H1 (cell line): Measurements from ENCODE around the gene GTF2A1L. TPM values are rescaled to one million over a fixed set of nuclear protein-coding genes. Genes with fewer than 3 reads are reported as not detected.

Experiments used
- CTCF ChIA-PET: fragments of 300-600 bp; sonication (Branson Sonifier 250); formaldehyde crosslinking; loops from one replicate; lab custom pipeline; 2021; ENCODE audit not compliant: partially characterized antibody; lab: Charles Lee
- POLR2A ChIA-PET: fragments of 300-600 bp; sonication (Branson Sonifier 250); formaldehyde crosslinking; loops from one replicate; lab custom pipeline; 2021; ENCODE audit warnings: inconsistent platforms; ENCODE audit not compliant: partially characterized antibody; lab: Charles Lee
- DNase-seq, 2 experiments: peaks; one replicate each; pipeline versions ENCODE4 v3.0.0 to v3.0.0-alpha.2; 2010 to 2022; ENCODE audit warnings: low spot score in 2 of 2, low read depth in 1 of 2, mixed read lengths in 1 of 2
- FAIRE-seq: peaks from 2 replicates; lab custom pipeline; 2011; peaks lifted over from hg19 to GRCh38; lab: Jason Lieb, UNC
- H2AFZ ChIP-seq: 2 replicates; pipeline ENCODE4 v1.8.1; 2012; ENCODE audit warnings: low read length, inconsistent platforms
- H2AK5ac ChIP-seq: 2 replicates; pipeline ENCODE4 v1.6.1; 2013; ENCODE audit warnings: low read depth, low read length
- H2BK120ac ChIP-seq: replicated peaks from 2 replicates; pipeline ENCODE3; 2013; ENCODE audit warnings: low read depth, low read length, inconsistent platforms
- H2BK12ac ChIP-seq: 2 replicates; pipeline ENCODE4 v1.6.1; 2013; ENCODE audit warnings: low read depth, low read length
- H2BK15ac ChIP-seq: 2 replicates; pipeline ENCODE4 v1.6.1; 2013; ENCODE audit warnings: low read length
- H2BK20ac ChIP-seq: 2 replicates; pipeline ENCODE4 v1.6.1; 2013; ENCODE audit warnings: low read length
- H2BK5ac ChIP-seq: 2 replicates; pipeline ENCODE4 v1.6.1; 2013; ENCODE audit warnings: low read depth, low read length
- H3K14ac ChIP-seq: 2 replicates; pipeline ENCODE4 v1.6.1; 2013; ENCODE audit warnings: inconsistent platforms; ENCODE audit not compliant: insufficient read length
- H3K18ac ChIP-seq: 2 replicates; pipeline ENCODE4 v1.6.1; 2013; ENCODE audit warnings: low read length; ENCODE audit errors: extremely low read depth
- H3K23ac ChIP-seq: 2 replicates; pipeline ENCODE4 v1.6.1; 2013; ENCODE audit warnings: inconsistent platforms; ENCODE audit not compliant: insufficient read length
- H3K23me2 ChIP-seq: 2 replicates; pipeline ENCODE4 v1.6.1; 2013; ENCODE audit warnings: low read depth, low read length
- H3K27ac ChIP-seq: 2 replicates; pipeline ENCODE4 v1.6.1; 2011; ENCODE audit warnings: low read depth, low read length, inconsistent platforms
- H3K27me3 ChIP-seq, 4 experiments: replicated peaks in 1 of 4; 1 replicate in 1 of 4; 2 replicates in 3 of 4; pipeline versions ENCODE4 v1.6.1 to v1.8.1; 2011 to 2013; ENCODE audit warnings: low read length in 3 of 4, mild to moderate bottlenecking in 3 of 4, inconsistent platforms in 2 of 4, mixed read lengths in 2 of 4, moderate library complexity in 1 of 4; ENCODE audit not compliant: control insufficient read depth in 3 of 4, insufficient read depth in 3 of 4; ENCODE audit errors: extremely low read depth in 1 of 4
- H3K36me3 ChIP-seq, 4 experiments: 2 replicates each; pipeline versions ENCODE4 v1.6.1 to v1.8.1; 2011 to 2013; ENCODE audit warnings: mild to moderate bottlenecking in 4 of 4, low read length in 3 of 4, moderate library complexity in 2 of 4, control low read depth in 1 of 4, inconsistent platforms in 1 of 4; ENCODE audit not compliant: insufficient read depth in 4 of 4, control insufficient read depth in 2 of 4
- H3K4ac ChIP-seq: replicated peaks from 2 replicates; pipeline ENCODE3; 2013; ENCODE audit warnings: low read length, low read depth, mixed read lengths, inconsistent platforms; ENCODE audit not compliant: insufficient read length
- H3K4me1 ChIP-seq, 4 experiments: replicated peaks in 1 of 4; 1 replicate in 1 of 4; 2 replicates in 3 of 4; pipeline versions ENCODE4 v1.6.1 to v1.8.1; 2011 to 2013; ENCODE audit warnings: low read length in 3 of 4, inconsistent platforms in 2 of 4, mixed read lengths in 1 of 4; ENCODE audit not compliant: insufficient read depth in 4 of 4, control insufficient read depth in 3 of 4
- H3K4me2 ChIP-seq, 2 experiments: 2 replicates each; pipeline versions ENCODE4 v1.6.1 to v1.8.1; 2011 to 2013; ENCODE audit warnings: low read depth in 2 of 2, low read length in 2 of 2, control low read depth in 1 of 2, inconsistent platforms in 1 of 2, mild to moderate bottlenecking in 1 of 2; ENCODE audit not compliant: insufficient read depth in 1 of 2
- H3K4me3 ChIP-seq, 4 experiments: fragments of 200-600, 300-600 bp in 1 of 4; sonication (generic), shearing (Covaris generic), sonication (Bioruptor Twin) in 1 of 4; 2 replicates each; pipeline versions ENCODE4 v1.5.1 to v1.8.1; 2011 to 2016; ENCODE audit warnings: low read length in 4 of 4, low read depth in 3 of 4, control low read depth in 2 of 4, inconsistent platforms in 2 of 4, mild to moderate bottlenecking in 2 of 4, mixed read lengths in 1 of 4, moderate library complexity in 1 of 4; ENCODE audit not compliant: insufficient read depth in 2 of 4; ENCODE audit errors: extremely low read depth in 1 of 4
- H3K56ac ChIP-seq: replicated peaks from 2 replicates; pipeline ENCODE3; 2013; ENCODE audit warnings: low read depth, mild to moderate bottlenecking, mixed read lengths, low read length, inconsistent platforms; ENCODE audit not compliant: insufficient read length
- H3K79me1 ChIP-seq: 2 replicates; pipeline ENCODE4 v1.6.1; 2013; ENCODE audit warnings: low read depth, low read length, control low read depth
- H3K79me2 ChIP-seq, 2 experiments: 2 replicates each; pipeline versions ENCODE4 v1.6.1 to v1.8.1; 2012 to 2013; ENCODE audit warnings: low read length in 2 of 2, mild to moderate bottlenecking in 2 of 2, inconsistent platforms in 1 of 2; ENCODE audit not compliant: insufficient read depth in 2 of 2, control insufficient read depth in 1 of 2
- H3K9ac ChIP-seq, 4 experiments: replicated peaks in 1 of 4; 1 replicate in 1 of 4; 2 replicates in 3 of 4; pipeline versions ENCODE4 v1.6.1 to v1.8.1; 2011 to 2013; ENCODE audit warnings: low read depth in 3 of 4, low read length in 3 of 4, control low read depth in 2 of 4, mild to moderate bottlenecking in 2 of 4, moderate library complexity in 2 of 4, inconsistent platforms in 1 of 4; ENCODE audit errors: extremely low read depth in 1 of 4
- H3K9me3 ChIP-seq, 2 experiments: 2 replicates each; pipeline versions ENCODE4 v1.6.1 to v1.8.1; 2012 to 2013; ENCODE audit warnings: mild to moderate bottlenecking in 2 of 2, moderate library complexity in 2 of 2, control low read depth in 1 of 2, inconsistent platforms in 1 of 2, low read depth in 1 of 2, low read length in 1 of 2, mixed read lengths in 1 of 2; ENCODE audit not compliant: insufficient read depth in 2 of 2
- H4K20me1 ChIP-seq, 2 experiments: replicated peaks in 1 of 2; 2 replicates each; pipeline versions ENCODE3 to v1.8.1; 2011 to 2013; ENCODE audit warnings: inconsistent platforms in 2 of 2, low read length in 2 of 2, mild to moderate bottlenecking in 1 of 2; ENCODE audit not compliant: insufficient read depth in 2 of 2, control insufficient read depth in 1 of 2
- H4K5ac ChIP-seq: 2 replicates; pipeline ENCODE4 v1.6.1; 2013; ENCODE audit warnings: low read length, low read depth, mixed read lengths, inconsistent platforms; ENCODE audit not compliant: insufficient read length
- H4K8ac ChIP-seq: 2 replicates; pipeline ENCODE4 v1.8.0; 2013; ENCODE audit warnings: mild to moderate bottlenecking, moderate library complexity, low read length, inconsistent platforms; ENCODE audit not compliant: insufficient read depth; ENCODE audit errors: extremely low read depth
- H4K91ac ChIP-seq: replicated peaks from 2 replicates; pipeline ENCODE3; 2013; ENCODE audit warnings: low read length, mixed read lengths, inconsistent platforms; ENCODE audit not compliant: insufficient read length
- CTBP2 ChIP-seq: IDR thresholded peaks from 2 replicates; pipeline ENCODE4 v1.7.0; 2011; ENCODE audit warnings: borderline replicate concordance, mild to moderate bottlenecking, moderate library complexity, mixed read lengths, low read length; ENCODE audit not compliant: insufficient read depth, insufficient read length
- GABPA ChIP-seq: IDR thresholded peaks from 2 replicates; pipeline ENCODE4 v1.6.1; 2011; ENCODE audit warnings: mild to moderate bottlenecking, low read length, moderate library complexity, borderline replicate concordance; ENCODE audit not compliant: insufficient read depth
- HDAC6 ChIP-seq: IDR thresholded peaks from one replicate; pipeline ENCODE4 v1.7.1; 2012; ENCODE audit warnings: low read depth, mild to moderate bottlenecking, inconsistent platforms, low read length, moderate library complexity
- MAFK ChIP-seq: IDR thresholded peaks from 2 replicates; pipeline ENCODE4 v1.6.1; 2012; ENCODE audit warnings: low read depth, mild to moderate bottlenecking, improper control_type of control experiment, low read length
- RAD21 ChIP-seq, 2 experiments: IDR thresholded peaks in 1 of 2; conservative IDR thresholded peaks in 1 of 2; 2 replicates each; pipeline ENCODE4 v1.6.1; 2011; ENCODE audit warnings: low read depth in 2 of 2, low read length in 2 of 2, improper control_type of control experiment in 1 of 2, inconsistent platforms in 1 of 2, mild to moderate bottlenecking in 1 of 2, moderate library complexity in 1 of 2
- RXRA ChIP-seq: IDR thresholded peaks from 2 replicates; pipeline ENCODE4 v1.6.1; 2011; ENCODE audit warnings: low read depth, mild to moderate bottlenecking, low read length, moderate library complexity; ENCODE audit not compliant: insufficient read depth
- SP2 ChIP-seq: IDR thresholded peaks from 2 replicates; pipeline ENCODE4 v1.6.1; 2012; ENCODE audit warnings: mild to moderate bottlenecking, low read length, inconsistent platforms
- SRF ChIP-seq: IDR thresholded peaks from 2 replicates; pipeline ENCODE4 v1.6.1; 2011; ENCODE audit warnings: mild to moderate bottlenecking, low read depth, low read length, moderate library complexity
- SUZ12 ChIP-seq: fragments of 200-600 bp; sonication (generic); IDR thresholded peaks from 2 replicates; pipeline ENCODE4 v1.6.1; 2012; ENCODE audit warnings: mild to moderate bottlenecking, inconsistent platforms, low read length, moderate library complexity, mixed read lengths
- TCF12 ChIP-seq: IDR thresholded peaks from 2 replicates; pipeline ENCODE4 v1.6.1; 2011; ENCODE audit warnings: low read depth, mild to moderate bottlenecking, low read length
- WGBS, 2 experiments: shearing (Covaris generic) in 1 of 2; methylation state at CpG; one replicate each; pipeline versions ENCODE4 v1.1.6 to v1.1.7; 2013 to 2015; ENCODE audit warnings: low lambda C conversion rate in 2 of 2, mixed read lengths in 2 of 2, inconsistent platforms in 1 of 2, low coverage in 1 of 2, missing lambda C conversion rate in 1 of 2; ENCODE audit not compliant: insufficient replicate concordance in 2 of 2, insufficient coverage in 1 of 2, insufficient read length in 1 of 2; ENCODE audit errors: extremely low coverage in 1 of 2, missing lambda C conversion rate in 1 of 2; 5-methylcytosine and 5-hydroxymethylcytosine counted together
- polyA plus RNA-seq, 7 experiments: library from polyadenylated mRNA; depleted of rRNA in 3 of 7; stranded (reverse) in 5 of 7; unstranded in 2 of 7; fragments of >200 nt in 5 of 7; fragments of 200-250 nt in 2 of 7; gene quantifications; 1 replicate in 5 of 7; 2 replicates in 1 of 7; 4 replicates in 1 of 7; pipeline versions ENCODE4 v1.2.1 to v1.2.3, GENCODE V29; 2011 to 2013; ENCODE audit warnings: missing spikeins in 2 of 7, mixed read lengths in 2 of 7
- total RNA-seq: library from RNA; stranded (reverse); fragmentation: NEBNext Ultra II Directional; extraction: Animal tissue kit (Norgen Biotek cat#: 25700); gene quantifications from 2 replicates; pipeline ENCODE4 v1.2.1, GENCODE V29; 2021
- TF ChIP-seq, protein P1 (sequence below): IDR thresholded peaks from 2 replicates; pipeline ENCODE4 v1.6.1; 2011; ENCODE audit warnings: low read length, improper control_type of control experiment

The GTF2A1L gene
- total and polyA plus RNA-seq, 2 of the 8 experiments (the other 6 are each of a cell fraction or from before 2014, with no cell fraction given): 0.18 TPM; not detected in 1

DNA sequence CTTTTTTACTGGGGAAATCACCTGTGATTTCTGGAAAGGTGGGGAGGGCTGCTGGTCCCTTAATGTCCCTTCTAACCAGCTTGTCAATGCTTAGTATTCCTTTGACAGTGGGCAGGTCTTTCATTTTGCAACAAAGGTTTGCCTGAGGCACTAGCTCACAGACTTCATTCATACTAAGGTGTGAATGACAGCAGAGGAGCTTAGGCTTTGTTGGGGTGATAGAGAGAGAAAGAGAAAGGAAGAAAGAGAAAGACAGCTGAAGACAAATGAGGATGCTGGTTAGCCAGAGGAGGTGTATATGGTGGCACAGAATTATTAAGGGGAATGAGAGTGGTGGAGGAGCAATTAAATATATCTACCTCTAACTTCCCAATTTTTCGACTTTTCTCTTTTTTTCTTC, 28.9 kb upstream of the GTF2A1L start:
- H4K8ac ChIP-seq: no peak overlapping the region
- ChIA-PET CTCF (interaction anchor here (0.7 to 3.0 kb wide), 33 partner anchors 11 to 770 kb away, joined by 3 to 16 read pairs (median 4); no protein-coding TSS in a partner anchor), POLR2A (interaction anchor here (1.1 kb wide), 1 partner anchor 118 kb away, joined by 3 read pairs; no protein-coding TSS in a partner anchor)
- H3K23me2 ChIP-seq: no peaks in the 10 kb centered on the region; the same call in 1 of the 2 replicates
- H3K27me3 ChIP-seq: peaks cover 0 to 4% (median 0%) of the 10 kb centered on the region in 4 experiments; a peak in 2 of 7 replicates
- no peak overlapping the region for H3K14ac ChIP-seq
- H3K27ac ChIP-seq: no peak overlapping the region
- no peak overlapping the region for H2BK5ac ChIP-seq
- no peak overlapping the region for H2BK120ac ChIP-seq
- peaks cover 5 to 17% (median 12%) of the 10 kb centered on the region in 4 experiments; a peak in 4 of 7 replicates for H3K4me1 ChIP-seq
- no peak overlapping the region for H2AFZ ChIP-seq
- H3K4me2 ChIP-seq: no peak overlapping the region
- H3K23ac ChIP-seq: no peak overlapping the region
- H4K20me1 ChIP-seq: no peaks in the 10 kb centered on the region
- H4K91ac ChIP-seq: no peak overlapping the region
- FAIRE-seq (no peak), DNase-seq (no peak)
- TF ChIP-seq RAD21 (IDR thresholded peaks at IDR 0.05 in 1 of 2, conservative IDR thresholded peaks at IDR 0.05 in 1 of 2; ENCODE audit: low read depth in 2 of 2, low read length in 2 of 2) (no peak), RXRA (no peak), SRF (no peak), CTBP2 (no peak), GABPA (no peak), SUZ12 (no peak), HDAC6 (no peak), MAFK (no peak), TCF12 (no peak), SP2 (no peak)
- TF ChIP-seq, protein P1, sequence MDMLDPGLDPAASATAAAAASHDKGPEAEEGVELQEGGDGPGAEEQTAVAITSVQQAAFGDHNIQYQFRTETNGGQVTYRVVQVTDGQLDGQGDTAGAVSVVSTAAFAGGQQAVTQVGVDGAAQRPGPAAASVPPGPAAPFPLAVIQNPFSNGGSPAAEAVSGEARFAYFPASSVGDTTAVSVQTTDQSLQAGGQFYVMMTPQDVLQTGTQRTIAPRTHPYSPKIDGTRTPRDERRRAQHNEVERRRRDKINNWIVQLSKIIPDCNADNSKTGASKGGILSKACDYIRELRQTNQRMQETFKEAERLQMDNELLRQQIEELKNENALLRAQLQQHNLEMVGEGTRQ: no peak
- H2BK20ac ChIP-seq: no peak overlapping the region
- 100% methylated on average over 1 of the region's 1 CpG; no CpG with 5 or more reads in 1 of the 2 experiments for WGBS, 2 experiments
- H3K4ac ChIP-seq: no peak overlapping the region
- no peak overlapping the region for H2BK15ac ChIP-seq
- H4K5ac ChIP-seq: no peak overlapping the region
- no peak overlapping the region for H3K56ac ChIP-seq
- no peak overlapping the region for H3K18ac ChIP-seq
- no peak overlapping the region for H2BK12ac ChIP-seq
- H3K79me2 ChIP-seq: no peaks in the 10 kb centered on the region
- H3K9ac ChIP-seq: no peak overlapping the region
- no peak overlapping the region for H2AK5ac ChIP-seq
- no peak overlapping the region for H3K4me3 ChIP-seq
- no peaks in the 10 kb centered on the region for H3K9me3 ChIP-seq
- H3K79me1 ChIP-seq: no peaks in the 10 kb centered on the region
- no peaks in the 10 kb centered on the region for H3K36me3 ChIP-seq
